ENCODE results near the gene GCH1.
"Not testable (repeated sequence)": the region's sequence is repeated elsewhere in the genome, so short reads cannot be mapped to it uniquely, and the experiment has no call there.

Gene GCH1

DNA sequence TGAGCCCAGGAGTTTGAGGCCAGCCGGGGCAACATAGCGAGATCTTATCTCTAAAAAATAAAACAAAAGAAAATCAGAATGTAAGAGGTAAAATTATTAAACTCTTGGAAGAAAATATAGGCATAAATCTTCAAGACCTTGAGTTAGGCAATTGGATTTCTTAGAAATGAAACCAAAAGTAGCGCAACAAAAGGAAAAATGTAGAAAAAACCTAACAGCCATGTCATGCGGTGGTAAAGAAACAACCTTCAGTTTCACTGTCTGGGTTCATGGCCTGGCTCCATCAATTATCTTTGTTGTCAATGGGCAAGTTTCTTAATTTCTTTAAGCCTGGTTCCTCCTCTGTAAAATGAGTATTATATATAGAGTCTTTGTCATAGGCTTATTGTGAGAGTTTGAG is 5.6 kb upstream of the GCH1 start:
- no peak for DNase-seq

DNA sequence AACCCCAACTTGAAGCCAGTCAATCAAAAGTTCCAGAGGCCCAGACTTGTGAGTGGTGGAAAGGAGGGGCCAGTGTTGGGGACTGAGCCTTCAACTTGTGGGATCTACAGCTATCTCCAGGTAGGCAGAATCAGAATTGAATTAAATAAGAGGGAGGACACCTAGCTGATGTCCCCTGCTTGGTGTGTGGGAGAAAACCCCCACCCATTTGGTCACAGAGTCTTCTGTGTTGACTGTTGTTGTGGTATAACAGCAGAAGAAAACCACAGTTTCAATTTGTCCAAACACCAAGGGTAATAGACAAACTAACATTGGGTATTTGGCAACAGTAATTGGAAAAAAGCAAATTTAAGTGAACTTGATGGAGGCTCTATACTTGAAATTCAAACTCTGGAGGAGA is 3.4 kb upstream of the GCH1 start:
- no peak for DNase-seq

DNA sequence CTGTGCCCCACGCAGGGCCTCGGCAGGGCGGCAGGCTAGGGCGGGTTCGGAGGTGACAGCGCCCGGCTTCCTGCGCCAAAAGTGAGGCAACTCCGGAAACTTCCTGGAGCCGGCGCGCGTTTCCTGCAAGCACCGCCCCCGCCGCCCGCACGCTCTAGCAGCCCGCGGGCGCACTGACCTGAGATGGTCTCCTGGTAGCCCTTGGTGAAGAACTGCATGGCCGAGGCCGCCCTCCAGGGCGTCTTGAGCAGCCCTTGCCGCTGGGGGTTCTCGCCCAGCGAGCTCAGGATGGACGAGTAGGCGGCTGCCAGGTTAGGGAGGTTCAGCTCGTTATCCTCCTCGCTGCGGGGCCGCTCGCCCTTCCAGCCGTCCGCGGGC is 494 bp downstream of the GCH1 start:
- no peak for DNase-seq

DNA sequence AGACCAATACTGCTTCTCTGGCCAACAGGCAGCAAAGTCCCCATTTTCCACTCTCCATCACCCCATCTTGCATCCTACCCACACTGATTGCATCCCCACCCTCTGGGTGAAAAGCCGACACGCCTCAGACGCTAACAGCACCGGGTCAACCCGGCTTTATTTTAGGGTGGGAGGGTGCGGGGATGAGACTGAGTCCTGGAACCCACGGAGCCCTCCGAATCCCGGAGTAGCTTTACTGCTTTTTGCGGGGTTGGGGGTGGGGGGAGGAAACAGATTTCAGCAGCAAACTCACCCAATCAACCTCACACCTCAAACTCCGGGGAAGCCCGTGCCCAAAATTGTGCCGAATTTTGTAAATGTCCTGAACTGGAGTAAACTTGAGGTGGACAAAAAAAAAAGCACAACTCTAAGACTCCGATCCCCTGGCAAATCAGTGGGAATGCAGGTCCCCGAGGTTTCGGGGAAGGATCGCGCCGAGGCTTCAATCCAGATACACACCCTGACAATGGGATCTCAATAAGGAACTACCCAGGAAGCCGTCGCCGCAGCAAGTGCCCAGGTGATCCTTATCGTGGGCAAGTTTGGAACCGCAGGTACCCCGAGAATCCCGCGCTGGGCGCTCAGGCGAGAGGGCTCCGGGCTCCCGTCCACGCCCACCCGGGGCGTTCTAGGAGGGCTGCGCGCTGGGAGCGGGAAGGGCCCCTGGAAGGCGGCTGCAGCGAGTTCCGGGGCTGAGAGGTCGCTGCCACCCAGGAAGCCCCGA is 1.1 kb downstream of the GCH1 start:
- DNase-seq: no peak

DNA sequence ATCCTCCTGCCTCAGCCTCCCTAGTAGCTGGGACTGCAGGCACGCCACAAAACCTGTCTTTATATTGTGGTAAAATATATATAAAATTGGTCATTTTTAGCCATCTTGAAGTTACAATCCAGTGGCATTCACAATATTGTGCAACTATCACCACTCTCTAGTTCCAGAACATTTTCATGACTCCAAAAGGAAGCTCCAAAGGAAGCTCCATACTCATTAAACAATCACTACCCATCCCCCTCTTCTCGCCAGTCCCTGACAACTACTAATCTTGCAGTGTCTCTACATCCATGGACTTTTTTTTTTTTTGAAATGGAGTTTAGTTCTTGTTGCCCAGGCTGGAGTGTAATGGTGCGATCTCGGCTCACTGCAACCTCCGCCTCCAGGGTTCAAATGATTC is 3.1 kb downstream of the GCH1 start:
- DNase-seq: no peak

DNA sequence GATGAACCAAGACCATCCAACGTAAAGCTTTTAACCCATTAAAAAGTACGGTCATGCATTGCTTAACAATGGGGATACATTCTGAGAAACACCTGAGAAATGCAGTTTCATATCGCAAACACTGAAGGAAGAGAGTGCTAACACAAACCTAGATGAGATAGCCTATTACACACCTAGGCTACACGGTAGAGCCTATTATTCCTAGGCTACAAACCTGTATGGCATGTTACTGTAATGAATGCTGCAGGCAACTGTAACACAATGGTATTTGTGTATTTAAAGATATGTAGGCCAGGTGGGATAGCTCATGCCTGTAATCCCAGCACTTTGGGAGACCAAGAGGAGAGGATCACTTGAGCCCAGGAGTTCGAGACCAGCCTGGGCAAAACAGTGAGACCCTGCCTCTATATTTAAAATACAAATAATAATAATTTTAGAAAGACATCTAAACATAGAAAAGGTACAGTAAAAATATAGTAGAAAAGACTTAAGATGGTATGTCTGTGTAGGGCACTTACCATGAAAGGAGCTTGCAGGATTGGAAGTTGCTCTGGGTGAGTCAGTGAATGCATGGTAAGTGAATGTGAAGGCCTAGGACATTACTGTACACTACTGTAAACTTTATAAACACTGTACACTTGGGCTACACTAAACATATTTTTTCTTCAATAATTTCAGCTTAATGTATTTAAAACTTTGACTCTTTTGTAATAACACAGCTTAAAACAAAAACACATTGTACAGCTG is 4.6 kb downstream of the GCH1 start:
- DNase-seq: not testable (repeated sequence)

DNA sequence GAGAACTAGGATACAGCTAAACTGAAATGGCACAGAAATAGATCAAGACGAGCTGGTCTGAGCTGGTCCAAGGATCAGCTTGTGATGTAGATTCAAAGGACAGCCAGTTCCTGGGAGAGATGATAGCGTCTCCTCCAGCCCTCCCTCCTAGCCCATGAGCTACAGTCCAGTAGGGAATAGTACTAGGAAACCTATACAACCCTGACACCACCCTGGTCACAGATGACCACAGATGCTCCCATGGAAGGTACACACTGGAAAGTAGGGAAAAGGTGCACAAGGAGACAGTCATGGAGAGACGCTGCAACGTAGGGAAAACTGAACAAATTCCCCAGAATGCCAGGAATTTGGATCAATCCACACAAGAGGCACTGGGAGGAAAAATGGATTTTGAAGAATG is 6.9 kb downstream of the GCH1 start:
- no peak for DNase-seq

DNA sequence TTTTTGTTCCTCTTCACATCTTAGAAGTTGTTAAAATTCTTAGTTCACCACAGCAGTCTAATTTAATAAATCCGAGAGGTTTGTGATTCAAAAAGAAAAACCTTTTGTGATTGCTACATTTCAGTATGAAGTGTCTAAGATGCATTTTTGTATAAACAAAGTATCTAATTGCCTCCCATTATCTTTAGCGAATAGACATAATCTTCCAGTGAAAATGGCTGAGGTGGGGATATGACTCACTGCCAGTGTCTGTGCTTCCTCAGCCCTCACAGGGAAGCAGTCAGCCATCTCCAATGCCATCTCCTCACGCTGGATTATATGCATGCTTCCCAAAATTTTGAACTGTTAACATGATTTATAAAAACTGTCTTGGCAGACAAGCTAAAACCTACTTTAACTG is 7.6 kb downstream of the GCH1 start:
- DNase-seq: no peak

DNA sequence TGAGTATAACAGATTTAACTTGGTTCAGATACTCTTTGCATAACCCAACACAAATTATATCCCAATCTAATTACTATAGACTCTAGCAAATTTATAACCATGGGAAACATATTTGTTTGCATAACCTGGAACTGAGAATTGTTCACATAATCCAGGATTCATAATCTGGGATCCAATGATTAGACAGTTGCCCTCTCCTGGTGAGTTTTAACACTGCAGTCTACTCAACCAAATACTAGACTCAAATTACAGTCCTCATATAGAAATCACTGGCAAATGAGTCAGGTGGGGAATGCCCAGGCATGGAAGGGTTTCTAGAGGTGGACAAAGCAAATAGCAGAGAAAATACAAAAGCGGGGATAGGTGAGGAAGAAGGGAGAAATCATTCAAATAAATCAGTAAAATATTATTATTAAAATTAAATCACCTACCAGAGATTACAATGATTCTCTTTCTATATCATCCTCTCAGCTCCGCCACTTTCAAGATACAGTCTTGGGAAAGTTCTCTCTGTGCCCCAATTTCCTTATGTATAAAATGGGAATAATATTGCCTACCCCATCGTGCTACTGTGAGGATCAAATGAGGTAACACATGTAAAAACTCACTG is 9.4 kb downstream of the GCH1 start:
- DNase-seq: no peak

DNA sequence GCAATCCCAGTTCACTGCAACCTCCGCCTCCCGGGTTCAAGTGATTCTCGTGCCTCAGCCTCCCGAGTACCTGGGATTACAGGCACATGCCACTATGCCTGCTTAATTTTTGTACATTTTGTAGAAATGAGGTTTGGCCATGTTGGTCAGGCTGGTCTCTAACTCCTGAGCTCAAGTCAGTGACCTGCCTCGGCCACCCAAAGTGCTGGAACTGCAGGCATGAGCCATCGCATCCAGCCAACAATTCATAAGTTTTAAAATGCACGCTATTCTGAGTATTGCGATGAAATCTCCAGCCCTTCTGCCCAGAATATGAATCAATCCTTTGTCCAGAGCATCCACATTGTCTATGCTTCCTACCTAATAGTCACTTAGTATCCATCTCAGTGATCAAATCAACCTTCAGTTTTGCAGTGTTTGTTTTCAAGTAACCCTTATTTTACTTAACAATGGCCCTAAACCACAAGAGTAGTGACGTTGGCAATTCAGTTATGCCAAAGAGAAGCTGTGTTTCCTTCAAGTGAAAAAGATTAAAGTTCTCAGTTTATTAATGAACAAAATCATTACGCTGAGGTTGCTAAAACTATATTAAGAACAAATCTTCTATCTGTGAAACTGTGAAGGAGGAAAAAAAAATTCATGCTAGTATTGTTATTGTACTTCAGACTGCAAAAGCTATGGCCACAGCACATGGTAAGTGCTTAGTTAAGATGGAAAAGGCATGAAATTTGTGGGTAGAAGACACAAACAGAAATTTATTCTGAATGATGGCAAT is 11.0 kb downstream of the GCH1 start:
- no peak for DNase-seq

DNA sequence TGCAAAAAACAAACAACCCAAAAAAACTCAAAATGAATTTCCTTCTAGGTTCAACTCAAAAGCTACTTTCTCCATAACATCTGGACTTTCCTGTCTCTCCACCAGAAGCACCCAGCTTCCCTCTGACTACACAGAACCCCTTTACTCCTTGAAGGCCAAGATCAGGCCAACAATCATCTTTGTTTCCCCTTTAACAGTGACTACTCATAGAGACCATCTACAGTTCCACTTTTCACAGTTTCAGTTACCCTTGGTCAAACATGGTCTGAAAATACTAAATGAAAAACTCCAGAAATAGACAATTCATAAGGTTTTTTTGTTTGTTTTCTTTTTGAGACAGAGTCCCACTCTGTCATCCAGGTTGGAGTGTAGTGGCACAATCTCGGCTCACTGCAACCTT is 11.8 kb downstream of the GCH1 start:
- no peak for DNase-seq

DNA sequence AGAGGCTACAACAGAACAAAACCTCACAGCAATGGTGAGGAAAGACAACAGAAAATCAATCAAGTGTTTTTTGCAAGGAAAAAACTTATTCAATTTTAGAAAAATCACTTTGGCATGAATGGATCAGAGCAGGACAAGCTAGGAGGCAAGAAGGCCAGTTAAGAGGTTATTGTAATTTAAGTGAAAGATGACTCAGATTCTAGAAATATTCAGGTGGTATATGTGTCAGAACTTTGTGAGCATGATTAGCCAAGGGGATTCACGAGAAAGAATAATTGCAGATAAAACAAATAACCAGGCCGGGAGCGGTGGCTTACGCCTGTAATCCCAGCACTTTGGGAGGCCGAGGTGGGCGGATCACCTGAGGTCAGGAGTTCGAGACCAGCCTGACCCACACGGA is 12.7 kb downstream of the GCH1 start:
- no peak for DNase-seq

DNA sequence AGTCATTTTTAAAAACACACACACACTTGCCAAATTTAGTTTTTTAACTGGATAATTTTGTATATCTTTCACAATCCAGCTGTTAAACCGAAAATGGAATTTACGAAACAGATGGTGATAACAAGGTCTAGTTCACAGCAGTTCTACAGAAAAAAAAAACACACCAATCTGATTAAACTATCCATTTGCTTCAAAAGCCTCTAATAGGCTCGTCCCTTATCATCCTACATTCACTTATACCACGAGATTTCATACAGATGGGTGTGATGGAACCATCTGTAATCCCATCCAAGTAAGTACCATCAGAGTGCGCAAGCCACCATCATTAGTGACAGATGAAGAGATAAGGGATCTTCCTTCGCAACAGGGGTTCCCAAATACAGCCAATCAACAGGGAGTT is 20.1 kb downstream of the GCH1 start:
- no peak for DNase-seq

DNA sequence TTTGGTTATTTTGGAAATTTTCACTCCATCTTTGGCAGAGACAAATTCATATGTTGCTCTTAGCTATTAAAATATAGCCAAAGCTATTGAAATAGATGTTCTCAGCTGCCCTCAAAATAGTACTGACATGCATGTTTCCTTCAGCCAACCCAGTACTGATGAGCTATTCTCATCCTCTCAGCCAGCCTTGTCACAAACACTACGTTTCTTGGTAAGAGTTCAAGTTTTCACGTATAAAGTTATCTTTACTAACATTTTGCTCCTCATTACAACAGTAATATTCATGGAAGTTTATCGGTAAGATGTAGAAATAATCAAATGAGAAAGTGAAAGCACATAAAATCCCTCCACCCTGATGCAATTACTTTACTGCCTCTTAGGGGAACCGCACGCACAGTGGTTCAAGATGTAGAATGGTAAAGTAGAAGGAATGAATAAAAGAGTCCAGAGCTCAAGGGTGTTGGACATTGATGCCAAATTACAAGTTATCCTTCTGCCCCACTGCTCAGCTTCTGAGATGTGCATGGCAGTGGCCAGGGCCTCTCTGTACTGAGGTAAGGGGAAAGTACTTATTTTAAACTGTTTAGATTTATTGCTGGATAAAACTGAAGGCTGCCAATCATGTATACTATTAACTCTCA is 20.7 kb downstream of the GCH1 start:
- no peak for DNase-seq

DNA sequence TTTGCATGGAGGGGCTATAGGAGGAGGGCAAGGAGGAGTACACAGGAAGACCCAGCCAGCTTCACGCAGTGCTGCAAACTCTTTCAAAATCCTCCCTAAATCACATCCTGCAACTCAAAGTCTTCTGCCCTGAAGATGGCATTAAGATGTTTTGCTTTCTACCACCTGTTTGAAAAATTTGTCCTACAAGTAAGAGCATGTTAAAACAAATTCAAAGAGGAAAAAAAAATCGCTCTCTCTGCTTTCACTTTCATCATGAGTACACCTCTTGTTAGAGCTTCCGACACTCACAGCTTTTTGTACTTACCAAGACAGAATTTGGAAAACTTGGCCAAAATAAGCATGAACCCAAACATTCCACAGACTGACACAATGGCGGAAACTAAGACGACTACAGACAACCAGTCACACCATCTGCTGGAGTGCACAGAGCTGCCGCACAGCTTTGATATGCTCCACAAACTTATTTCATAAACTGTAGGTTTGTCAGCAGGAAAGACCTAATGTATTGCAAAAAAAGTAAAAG is 21.3 kb downstream of the GCH1 start:
- no peak for DNase-seq

DNA sequence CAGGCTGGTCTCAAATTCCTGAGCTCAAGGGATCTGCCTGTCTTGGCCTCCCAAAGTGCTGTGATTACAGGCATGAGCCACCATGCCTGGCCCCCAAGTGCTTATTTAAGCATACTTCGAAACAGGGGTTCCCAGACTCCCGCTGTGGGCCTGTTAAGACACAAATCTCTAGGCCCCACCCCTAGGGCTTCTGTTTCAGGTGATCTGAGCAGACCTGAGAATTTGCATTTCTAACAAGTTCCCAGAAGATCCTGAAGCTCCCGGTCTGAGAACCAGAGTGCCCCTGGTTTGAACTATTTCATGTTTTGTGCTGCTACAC is 25.0 kb downstream of the GCH1 start:
- DNase-seq: no peak

DNA sequence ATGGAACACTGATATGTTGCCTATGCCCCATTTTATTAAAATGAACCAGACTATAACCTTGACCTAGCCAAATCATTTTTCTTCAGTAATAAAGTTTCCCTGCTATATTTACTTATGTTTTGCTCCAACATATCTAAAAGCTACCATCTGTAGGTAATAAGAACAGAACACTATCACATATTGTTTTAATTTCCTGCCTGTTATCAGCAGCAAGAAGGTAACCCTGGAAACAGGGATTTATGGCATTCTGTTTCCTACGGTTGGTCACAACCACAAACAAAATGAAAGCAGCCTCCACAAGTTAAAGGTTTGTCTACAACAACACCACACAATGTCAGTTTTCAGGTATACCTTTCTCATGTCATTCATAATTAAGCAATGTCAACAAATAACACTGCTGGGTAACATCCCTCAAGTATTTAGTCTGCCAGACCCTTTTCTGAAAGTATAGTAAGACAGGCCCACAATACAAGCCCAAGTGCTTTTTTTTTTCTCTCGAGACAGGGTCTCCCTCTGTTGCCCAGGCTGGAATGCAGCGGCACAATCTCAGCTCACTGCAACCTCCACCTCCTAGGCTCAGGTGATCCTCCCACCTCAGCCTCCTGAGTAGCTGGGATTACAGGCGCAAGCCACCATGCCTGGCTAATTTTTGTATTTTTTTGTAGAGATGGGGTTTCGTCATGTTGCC is 25.5 kb downstream of the GCH1 start:
- no peak for DNase-seq

DNA sequence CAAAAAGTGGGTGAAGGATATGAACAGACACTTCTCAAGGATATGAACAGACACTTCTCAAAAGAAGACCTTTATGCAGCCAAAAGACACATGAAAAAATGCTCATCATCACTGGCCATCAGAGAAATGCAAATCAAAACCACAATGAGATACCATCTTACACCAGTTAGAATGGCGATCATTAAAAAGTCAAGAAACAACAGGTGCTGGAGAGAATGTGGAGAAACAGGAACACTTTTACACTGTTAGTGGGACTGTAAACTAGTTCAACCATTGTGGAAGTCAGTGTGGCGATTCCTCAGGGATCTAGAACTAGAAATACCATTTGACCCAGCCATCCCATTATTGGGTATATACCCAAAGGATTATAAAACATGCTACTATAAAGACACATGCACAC is 27.0 kb downstream of the GCH1 start:
- not testable (repeated sequence) for DNase-seq

DNA sequence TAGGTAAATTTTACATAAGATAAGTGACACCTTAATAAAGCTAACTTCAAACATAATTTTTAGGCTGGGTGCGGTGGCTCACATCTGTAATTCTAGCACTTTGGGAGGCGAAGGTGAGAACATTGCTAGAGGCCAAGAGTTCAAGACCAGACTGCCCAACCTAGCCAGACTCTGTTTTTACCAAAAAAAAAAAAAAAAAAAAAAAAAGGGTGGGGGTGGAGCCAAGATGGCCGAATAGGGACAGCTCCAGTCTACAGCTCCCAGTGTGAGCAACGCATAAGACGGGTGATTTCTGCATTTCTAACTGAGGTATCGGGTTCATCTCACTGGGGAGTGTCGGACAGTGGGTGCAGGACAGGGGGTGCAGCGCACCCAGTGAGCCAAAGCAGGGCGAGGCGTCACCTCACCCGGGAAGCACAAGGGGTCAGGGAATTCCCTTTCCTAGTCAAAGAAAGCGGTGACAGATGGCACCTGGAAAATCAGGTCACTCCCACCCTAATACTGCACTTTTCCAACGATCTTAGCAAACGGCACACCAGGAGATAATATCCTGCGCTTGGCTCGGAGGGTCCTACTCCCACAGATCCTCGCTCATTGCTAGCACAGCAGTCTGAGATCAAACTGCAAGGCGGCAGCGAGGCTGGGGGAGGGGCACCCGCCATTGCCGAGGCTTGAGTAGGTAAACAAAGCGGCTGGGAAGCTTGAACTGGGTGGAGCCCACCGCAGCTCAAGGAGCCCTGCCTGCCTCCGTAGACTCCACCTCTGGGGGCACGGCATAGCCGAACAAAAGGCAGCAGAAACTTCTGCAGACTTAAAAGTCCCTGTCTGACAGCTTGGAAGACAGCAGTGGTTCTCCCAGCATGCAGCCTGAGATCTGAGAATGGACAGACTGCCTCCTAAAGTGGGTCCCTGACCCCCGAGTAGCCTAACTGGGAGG is 32.2 kb downstream of the GCH1 start:
- DNase-seq: not testable (repeated sequence)

DNA sequence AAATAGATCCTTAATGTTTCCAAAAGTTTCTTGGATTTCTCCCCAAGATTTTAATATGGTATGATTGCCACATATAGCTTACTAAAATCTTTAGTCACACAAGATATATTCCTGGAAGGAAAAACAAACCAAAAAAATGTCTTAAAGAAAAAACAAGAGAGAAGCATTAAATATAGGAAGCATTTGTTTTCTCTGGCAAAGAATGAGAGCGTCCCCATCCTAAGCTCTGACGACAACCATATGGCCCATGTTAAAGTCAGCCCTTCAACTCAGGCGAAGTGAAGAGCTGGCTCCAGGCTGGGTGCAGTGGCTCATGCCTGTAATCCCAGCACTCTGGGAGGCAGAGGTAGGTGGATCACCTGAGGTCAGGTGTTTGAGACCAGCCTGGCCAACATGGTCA is 35.6 kb downstream of the GCH1 start:
- no peak for DNase-seq

DNA sequence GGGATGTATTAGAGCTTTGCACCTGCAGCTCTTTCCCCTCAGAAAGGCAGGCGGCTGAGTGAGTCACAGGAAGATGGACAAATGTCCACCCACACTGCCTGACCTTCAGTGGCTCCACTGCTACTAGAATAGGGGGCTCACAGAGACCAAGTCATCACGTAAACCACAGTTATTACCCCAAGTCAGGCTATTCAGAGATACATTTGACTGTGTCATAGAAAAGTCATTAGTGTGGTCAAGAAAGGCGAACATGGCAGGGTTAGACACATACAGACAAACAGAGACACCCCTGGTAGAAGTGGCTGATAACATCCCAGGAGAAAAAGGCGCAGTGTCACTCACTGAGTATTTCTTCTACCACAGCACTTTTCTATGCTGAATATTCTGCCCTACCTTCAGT is 36.0 kb downstream of the GCH1 start:
- no peak for DNase-seq

Measured in NCI-H526 treated with DMSO at 0.1 percent for 48 hours (cell line).